ENCODE results near the gene TMCO4. TPM values are rescaled to one million over a fixed set of nuclear protein-coding genes. Genes with fewer than 3 reads are reported as not detected.

TMCO4 gene
- total and polyA plus RNA-seq, 12 donors: 23.2 to 55.0 (median 38.1) TPM

DNA sequence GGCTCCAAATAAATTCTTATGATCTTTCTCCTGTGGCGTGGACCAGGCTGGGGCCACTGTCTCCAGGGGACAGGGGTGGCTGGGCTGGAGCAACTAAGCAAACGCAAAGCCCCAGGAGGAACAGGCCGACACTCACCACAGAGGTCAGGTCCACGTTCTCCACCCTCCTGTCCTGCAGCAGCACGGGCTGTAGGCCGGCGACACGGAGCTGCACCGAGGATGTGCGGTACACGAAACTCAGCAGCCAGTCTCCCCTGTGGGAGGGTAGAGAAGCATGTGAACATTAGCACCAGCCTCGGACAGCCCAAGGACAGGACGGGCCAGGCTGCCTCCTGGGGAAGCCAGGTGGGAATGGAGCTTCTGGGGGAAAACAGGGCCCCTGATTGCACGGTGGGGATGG lies 105.4 kb downstream of the TMCO4 start:
- Histone ChIP-seq H3K27ac (no peak overlapping the region), H3K4me1 (replicated peaks in 1 of 2) (no peaks in the 10 kb centered on the region), H3K9me3 (replicated peaks in 1 of 3) (no peaks in the 10 kb centered on the region), H3K27me3 (no peaks in the 10 kb centered on the region), H3K36me3 (replicated peaks in 1 of 2) (peaks cover 0 to 14% of the 10 kb centered on the region in 2 donors), H3K4me3 (no peak overlapping the region)
- WGBS, 4 donors: 85 to 90% (median 87%) methylated on average over 10 to 14 of the region's 14 CpGs
- intact Hi-C loops (cut with DNase I): no loop called here
- no peak for DNase-seq
- TF ChIP-seq, protein P1, sequence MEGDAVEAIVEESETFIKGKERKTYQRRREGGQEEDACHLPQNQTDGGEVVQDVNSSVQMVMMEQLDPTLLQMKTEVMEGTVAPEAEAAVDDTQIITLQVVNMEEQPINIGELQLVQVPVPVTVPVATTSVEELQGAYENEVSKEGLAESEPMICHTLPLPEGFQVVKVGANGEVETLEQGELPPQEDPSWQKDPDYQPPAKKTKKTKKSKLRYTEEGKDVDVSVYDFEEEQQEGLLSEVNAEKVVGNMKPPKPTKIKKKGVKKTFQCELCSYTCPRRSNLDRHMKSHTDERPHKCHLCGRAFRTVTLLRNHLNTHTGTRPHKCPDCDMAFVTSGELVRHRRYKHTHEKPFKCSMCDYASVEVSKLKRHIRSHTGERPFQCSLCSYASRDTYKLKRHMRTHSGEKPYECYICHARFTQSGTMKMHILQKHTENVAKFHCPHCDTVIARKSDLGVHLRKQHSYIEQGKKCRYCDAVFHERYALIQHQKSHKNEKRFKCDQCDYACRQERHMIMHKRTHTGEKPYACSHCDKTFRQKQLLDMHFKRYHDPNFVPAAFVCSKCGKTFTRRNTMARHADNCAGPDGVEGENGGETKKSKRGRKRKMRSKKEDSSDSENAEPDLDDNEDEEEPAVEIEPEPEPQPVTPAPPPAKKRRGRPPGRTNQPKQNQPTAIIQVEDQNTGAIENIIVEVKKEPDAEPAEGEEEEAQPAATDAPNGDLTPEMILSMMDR (IDR thresholded peaks at IDR 0.05): no peak
- TF ChIP-seq POLR2A (IDR thresholded peaks at IDR 0.05): no peak

DNA sequence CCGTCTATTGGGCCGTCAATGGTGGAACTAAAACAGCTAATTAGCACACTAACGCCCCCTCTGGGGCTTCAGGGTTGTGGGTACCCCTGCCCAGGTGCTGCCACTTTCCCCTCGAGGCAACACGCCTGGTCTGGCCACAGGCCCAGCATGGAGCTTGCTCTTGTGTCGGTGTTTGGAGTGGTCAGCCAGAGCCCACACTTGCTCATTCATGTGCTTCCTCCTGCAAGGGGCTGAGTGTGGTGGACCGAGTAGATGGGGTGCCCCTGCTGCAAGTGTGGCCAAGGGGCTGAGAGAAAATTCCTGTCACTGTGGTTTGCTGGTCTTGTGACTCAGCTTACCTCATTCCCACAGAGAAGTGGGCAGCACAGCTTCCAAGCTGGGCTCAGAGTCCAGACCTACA lies 109.4 kb downstream of the TMCO4 start:
- TF ChIP-seq POLR2A (IDR thresholded peaks at IDR 0.05): no peak
- H3K9me3 ChIP-seq (replicated peaks in 1 of 3): no peaks in the 10 kb centered on the region
- H3K4me1 ChIP-seq (replicated peaks in 1 of 2): no peaks in the 10 kb centered on the region
- H3K36me3 ChIP-seq (replicated peaks in 1 of 2): peaks cover 0 to 14% of the 10 kb centered on the region in 2 donors
- intact Hi-C loops (cut with DNase I): no loop called here
- no peak for DNase-seq
- no peak overlapping the region for H3K4me3 ChIP-seq
- no peak overlapping the region for H3K27ac ChIP-seq
- no peaks in the 10 kb centered on the region for H3K27me3 ChIP-seq
- WGBS, 4 donors: 89 to 98% (median 90%) methylated on average over 2 to 7 of the region's 7 CpGs

DNA sequence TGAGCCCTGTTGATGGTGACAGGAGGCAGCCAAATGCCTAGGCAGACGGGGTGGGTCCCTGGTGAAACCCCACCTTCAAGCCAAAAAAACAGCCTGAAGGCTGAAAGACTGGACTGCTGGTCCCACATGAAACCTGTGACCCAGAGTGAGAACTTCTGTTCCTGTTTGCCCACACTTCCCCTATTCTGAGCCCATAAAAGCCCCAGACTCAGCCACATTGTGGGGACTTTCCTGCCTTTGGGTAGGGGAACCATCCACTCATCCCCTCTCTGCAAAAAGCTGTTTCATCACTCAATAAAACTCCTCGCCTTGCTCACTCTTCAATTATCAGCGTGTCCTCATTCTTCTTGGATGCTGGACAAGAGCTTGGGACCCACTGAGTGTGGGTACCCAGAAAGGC lies 109.9 kb downstream of the TMCO4 start:
- no peak for DNase-seq
- intact Hi-C loops (cut with DNase I): no loop called here
- no peak for TF ChIP-seq POLR2A (IDR thresholded peaks at IDR 0.05)
- TF ChIP-seq, protein P1 (IDR thresholded peaks at IDR 0.05): no peak
- Histone ChIP-seq H3K36me3 (replicated peaks in 1 of 2) (peaks cover 0 to 14% of the 10 kb centered on the region in 2 donors), H3K9me3 (replicated peaks in 1 of 3) (no peaks in the 10 kb centered on the region), H3K4me1 (replicated peaks in 1 of 2) (no peaks in the 10 kb centered on the region), H3K27ac (no peak overlapping the region), H3K4me3 (no peak overlapping the region), H3K27me3 (no peaks in the 10 kb centered on the region)
- 94 to 99% (median 97%) methylated on average over 2 to 3 of the region's 3 CpGs for WGBS, 4 donors

DNA sequence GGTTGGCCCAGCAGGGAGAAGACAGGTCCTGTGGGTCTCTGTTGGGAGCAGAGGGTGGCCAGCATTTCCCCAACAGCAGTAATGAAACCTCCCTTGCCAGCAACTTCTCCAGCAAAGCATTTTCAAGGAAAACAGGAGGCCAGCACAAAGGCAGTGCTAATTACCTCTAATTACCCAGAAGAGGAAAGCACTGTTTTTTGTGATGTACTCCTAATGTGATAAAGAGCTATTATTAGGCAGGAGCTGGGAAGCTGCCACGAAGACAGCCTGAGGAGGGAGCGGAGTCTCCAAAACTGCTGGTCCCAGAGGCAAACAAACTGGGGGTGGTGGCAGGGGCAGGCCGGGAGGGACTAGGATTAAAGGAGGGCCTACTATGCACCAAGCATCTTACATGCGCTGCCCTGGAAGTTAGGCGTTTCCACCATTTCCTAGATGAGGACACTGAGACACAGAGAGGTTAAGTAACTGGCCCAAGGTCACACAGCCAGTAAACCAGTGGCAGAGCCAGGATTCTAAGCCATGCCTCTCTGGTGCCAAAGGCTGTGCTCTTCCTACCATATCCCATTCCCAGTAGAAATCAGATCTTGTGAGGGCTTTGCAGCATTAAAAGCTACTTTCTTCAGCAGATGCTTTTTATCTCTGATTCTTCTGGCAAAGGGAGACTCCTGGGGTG lies 110.5 kb downstream of the TMCO4 start:
- no peak for TF ChIP-seq POLR2A (IDR thresholded peaks at IDR 0.05)
- TF ChIP-seq, protein P1 (IDR thresholded peaks at IDR 0.05): no peak
- Histone ChIP-seq H3K4me1 (replicated peaks in 1 of 2) (no peaks in the 10 kb centered on the region), H3K27ac (no peak overlapping the region), H3K36me3 (replicated peaks in 1 of 2) (peaks cover 0 to 9% of the 10 kb centered on the region in 2 donors), H3K4me3 (no peak overlapping the region), H3K9me3 (replicated peaks in 1 of 3) (no peaks in the 10 kb centered on the region), H3K27me3 (no peaks in the 10 kb centered on the region)
- 85 to 88% (median 86%) methylated on average over 5 of the region's 5 CpGs for WGBS, 4 donors
- no peak for DNase-seq
- intact Hi-C loops (cut with DNase I): no loop called here
